Measurements from ENCODE around the gene LRSAM1. TPM values are rescaled to one million over a fixed set of nuclear protein-coding genes. Genes with fewer than 3 reads are reported as not detected.

Gene LRSAM1
- total RNA-seq, 3 donors from 2014 or later, result 16.8 to 29.0 (median 17.9) TPM

GRCh38 chr9:127405344-127406125 lies 45.8 kb upstream of the LRSAM1 start:
- intact Hi-C loops (cut with DNase I, micrococcal nuclease), result no loop called here
- no peaks in the 10 kb centered on the region for H3K4me1 ChIP-seq (ENCODE audit: low read depth)
- ATAC-seq (no peak), DNase-seq (no peak)
- no peak for TF ChIP-seq CTCF (IDR thresholded peaks at IDR 0.05)
- no peaks in the 10 kb centered on the region for H3K36me3 ChIP-seq (ENCODE audit: low read depth)
- H3K9me3 ChIP-seq, result no peaks in the 10 kb centered on the region
- no peak overlapping the region for H3K4me3 ChIP-seq

GRCh38 chr9:127406799-127407491 lies 44.4 kb upstream of the LRSAM1 start:
- Histone ChIP-seq H3K9me3 (no peaks in the 10 kb centered on the region), H3K36me3 (ENCODE audit: low read depth) (no peaks in the 10 kb centered on the region), H3K4me3 (no peak overlapping the region), H3K4me1 (ENCODE audit: low read depth) (no peaks in the 10 kb centered on the region)
- DNase-seq (no peak), ATAC-seq (no peak)
- intact Hi-C loops (cut with DNase I, micrococcal nuclease), result no loop called here
- no peak for TF ChIP-seq CTCF (IDR thresholded peaks at IDR 0.05)

GRCh38 chr9:127407492-127407843 lies 43.8 kb upstream of the LRSAM1 start:
- Histone ChIP-seq H3K4me3 (no peak overlapping the region), H3K36me3 (ENCODE audit: low read depth) (no peaks in the 10 kb centered on the region), H3K4me1 (ENCODE audit: low read depth) (no peaks in the 10 kb centered on the region), H3K9me3 (no peaks in the 10 kb centered on the region)
- no peak for TF ChIP-seq CTCF (IDR thresholded peaks at IDR 0.05)
- intact Hi-C loops (cut with DNase I, micrococcal nuclease), result no loop called here
- ATAC-seq, result no peak
- no peak for DNase-seq

GRCh38 chr9:127411122-127411521 lies 40.2 kb upstream of the LRSAM1 start:
- H3K9me3 ChIP-seq, result no peaks in the 10 kb centered on the region
- TF ChIP-seq CTCF (IDR thresholded peaks at IDR 0.05), result no peak
- H3K36me3 ChIP-seq (ENCODE audit: low read depth), result no peaks in the 10 kb centered on the region
- intact Hi-C loops (cut with DNase I, micrococcal nuclease), result no loop called here
- no peak for DNase-seq
- no peaks in the 10 kb centered on the region for H3K4me1 ChIP-seq (ENCODE audit: low read depth)
- no peak for ATAC-seq
- H3K4me3 ChIP-seq, result no peak overlapping the region

- no peak for DNase-seq
- H3K36me3 ChIP-seq (ENCODE audit: low read depth), result no peaks in the 10 kb centered on the region
- H3K4me1 ChIP-seq (ENCODE audit: low read depth), result no peaks in the 10 kb centered on the region
- no peaks in the 10 kb centered on the region for H3K9me3 ChIP-seq
- no peak overlapping the region for H3K4me3 ChIP-seq
- no peak for ATAC-seq
- TF ChIP-seq CTCF (IDR thresholded peaks at IDR 0.05), result no peak
- intact Hi-C loops (cut with DNase I, micrococcal nuclease), result no loop called here
Measured at GRCh38 chr9:127415141-127415540, 36.2 kb upstream of the LRSAM1 start.
